ENCODE measurements around the gene HLA-DMB. TPM values are rescaled to one million over a fixed set of nuclear protein-coding genes. Genes with fewer than 3 reads are reported as not detected.

Gene HLA-DMB
- polyA plus RNA-seq, 2 donors, result 2.5 to 7.3 TPM

GRCh38 chr6:32979720-32980487, 39.1 kb upstream of the HLA-DMB start:
- WGBS, 2 donors, result 82 to 87% methylated on average over 12 of the region's 12 CpGs
- H3K27ac ChIP-seq (ENCODE audit: low read depth in 2 of 2, low read length in 1 of 2), result no peak overlapping the region
- no peak overlapping the region for H3K4me3 ChIP-seq (ENCODE audit: low read depth in 1 of 2, low read length in 2 of 2)
- H3K36me3 ChIP-seq (ENCODE audit: control insufficient read depth in 2 of 2, insufficient read depth in 2 of 2, low read length in 1 of 2), result peaks cover 39 to 43% of the 10 kb centered on the region in 2 donors
- H3K9me3 ChIP-seq (ENCODE audit: control insufficient read depth in 2 of 2, insufficient read depth in 1 of 2, low read depth in 1 of 2, low read length in 1 of 2), result no peaks in the 10 kb centered on the region
- H3K27me3 ChIP-seq (ENCODE audit: control insufficient read depth in 1 of 2, insufficient read depth in 2 of 2, low read length in 2 of 2), result no peaks in the 10 kb centered on the region
- peaks cover 0 to 4% of the 10 kb centered on the region in 2 donors for H3K4me1 ChIP-seq (ENCODE audit: control insufficient read depth in 2 of 2, insufficient read depth in 2 of 2, low read length in 1 of 2)

DNA sequence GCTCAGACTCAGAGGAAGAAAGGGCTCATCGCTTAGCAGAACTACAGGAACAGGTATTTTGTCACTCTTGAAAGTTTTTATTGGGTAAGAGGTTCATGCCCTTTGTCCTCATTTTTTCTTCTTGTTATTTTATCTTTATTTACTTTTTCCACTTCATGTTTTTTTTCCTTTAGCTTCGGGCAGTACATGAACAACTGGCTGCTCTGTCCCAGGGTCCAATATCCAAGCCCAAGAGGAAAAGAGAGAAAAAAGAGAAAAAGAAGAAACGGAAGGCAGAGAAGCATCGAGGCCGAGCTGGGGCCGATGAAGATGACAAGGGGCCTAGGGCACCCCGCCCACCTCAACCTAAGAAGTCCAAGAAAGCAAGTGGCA, 37.1 kb upstream of the HLA-DMB start:
- Histone ChIP-seq H3K4me3 (ENCODE audit: low read depth in 1 of 2, low read length in 2 of 2) (no peak overlapping the region), H3K4me1 (ENCODE audit: control insufficient read depth in 2 of 2, insufficient read depth in 2 of 2, low read length in 1 of 2) (peaks cover 0 to 7% of the 10 kb centered on the region in 2 donors), H3K36me3 (ENCODE audit: control insufficient read depth in 2 of 2, insufficient read depth in 2 of 2, low read length in 1 of 2) (peaks cover 46 to 54% of the 10 kb centered on the region in 2 donors), H3K27me3 (ENCODE audit: control insufficient read depth in 1 of 2, insufficient read depth in 2 of 2, low read length in 2 of 2) (no peaks in the 10 kb centered on the region), H3K27ac (ENCODE audit: low read depth in 2 of 2, low read length in 1 of 2) (no peak overlapping the region), H3K9me3 (ENCODE audit: control insufficient read depth in 2 of 2, insufficient read depth in 1 of 2, low read depth in 1 of 2, low read length in 1 of 2) (no peaks in the 10 kb centered on the region)
- WGBS, 2 donors, result 58 to 60% methylated on average over 7 of the region's 7 CpGs

DNA sequence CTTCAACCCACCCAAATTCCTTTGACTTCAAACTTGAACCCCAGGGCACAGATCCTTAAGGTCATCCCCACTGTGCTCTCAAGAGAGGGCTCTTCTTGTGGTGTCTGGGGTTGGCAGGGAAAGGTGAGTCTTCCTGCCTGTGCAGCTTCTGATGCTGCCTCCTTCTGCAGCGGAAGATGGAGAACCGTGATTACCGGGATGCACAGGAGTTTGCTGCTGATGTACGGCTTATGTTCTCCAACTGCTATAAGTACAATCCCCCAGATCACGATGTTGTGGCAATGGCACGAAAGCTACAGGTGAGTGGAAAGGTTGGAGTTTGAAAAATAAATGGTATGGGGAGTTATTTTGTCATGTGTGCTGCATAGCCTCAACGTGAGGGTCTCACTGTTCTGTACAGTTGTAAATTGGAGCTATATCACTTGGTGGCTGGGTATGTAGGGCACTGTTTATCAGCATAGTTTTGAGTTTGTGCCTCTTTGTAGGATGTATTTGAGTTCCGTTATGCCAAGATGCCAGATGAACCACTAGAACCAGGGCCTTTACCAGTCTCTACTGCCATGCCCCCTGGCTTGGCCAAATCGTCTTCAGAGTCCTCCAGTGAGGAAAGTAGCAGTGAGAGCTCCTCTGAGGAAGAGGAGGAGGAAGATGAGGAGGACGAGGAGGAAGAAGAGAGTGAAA, 36.6 kb upstream of the HLA-DMB start:
- H3K4me1 ChIP-seq (ENCODE audit: control insufficient read depth in 2 of 2, insufficient read depth in 2 of 2, low read length in 1 of 2), result peaks cover 0 to 7% of the 10 kb centered on the region in 2 donors
- H3K36me3 ChIP-seq (ENCODE audit: control insufficient read depth in 2 of 2, insufficient read depth in 2 of 2, low read length in 1 of 2), result peaks cover 46 to 59% of the 10 kb centered on the region in 2 donors
- no peak overlapping the region for H3K4me3 ChIP-seq (ENCODE audit: low read depth in 1 of 2, low read length in 2 of 2)
- H3K9me3 ChIP-seq (ENCODE audit: control insufficient read depth in 2 of 2, insufficient read depth in 1 of 2, low read depth in 1 of 2, low read length in 1 of 2), result no peaks in the 10 kb centered on the region
- H3K27me3 ChIP-seq (ENCODE audit: control insufficient read depth in 1 of 2, insufficient read depth in 2 of 2, low read length in 2 of 2), result no peaks in the 10 kb centered on the region
- 59 to 60% methylated on average over 10 of the region's 10 CpGs for WGBS, 2 donors
- no peak overlapping the region for H3K27ac ChIP-seq (ENCODE audit: low read depth in 2 of 2, low read length in 1 of 2)

DNA sequence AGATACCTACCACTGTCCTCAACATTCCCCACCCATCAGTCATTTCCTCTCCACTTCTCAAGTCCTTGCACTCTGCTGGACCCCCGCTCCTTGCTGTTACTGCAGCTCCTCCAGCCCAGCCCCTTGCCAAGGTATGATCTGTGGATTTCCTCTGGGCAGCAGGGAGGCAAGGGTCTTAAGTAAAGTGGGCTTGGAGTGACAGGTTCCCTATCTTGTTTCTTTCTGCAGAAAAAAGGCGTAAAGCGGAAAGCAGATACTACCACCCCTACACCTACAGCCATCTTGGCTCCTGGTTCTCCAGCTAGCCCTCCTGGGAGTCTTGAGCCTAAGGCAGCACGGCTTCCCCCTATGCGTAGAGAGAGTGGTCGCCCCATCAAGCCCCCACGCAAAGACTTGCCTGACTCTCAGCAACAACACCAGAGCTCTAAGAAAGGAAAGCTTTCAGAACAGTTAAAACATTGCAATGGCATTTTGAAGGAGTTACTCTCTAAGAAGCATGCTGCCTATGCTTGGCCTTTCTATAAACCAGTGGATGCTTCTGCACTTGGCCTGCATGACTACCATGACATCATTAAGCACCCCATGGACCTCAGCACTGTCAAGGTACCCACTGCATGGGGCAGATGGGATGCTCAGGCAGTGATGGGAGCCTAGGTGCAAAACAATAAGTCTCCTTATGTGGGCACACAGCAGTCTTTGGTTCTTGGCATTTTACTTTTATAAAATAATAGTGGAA, 35.7 kb upstream of the HLA-DMB start:
- Histone ChIP-seq H3K9me3 (ENCODE audit: control insufficient read depth in 2 of 2, insufficient read depth in 1 of 2, low read depth in 1 of 2, low read length in 1 of 2) (no peaks in the 10 kb centered on the region), H3K27me3 (ENCODE audit: control insufficient read depth in 1 of 2, insufficient read depth in 2 of 2, low read length in 2 of 2) (no peaks in the 10 kb centered on the region), H3K4me1 (ENCODE audit: control insufficient read depth in 2 of 2, insufficient read depth in 2 of 2, low read length in 1 of 2) (peaks cover 0 to 7% of the 10 kb centered on the region in 2 donors), H3K27ac (ENCODE audit: low read depth in 2 of 2, low read length in 1 of 2) (no peak overlapping the region), H3K36me3 (ENCODE audit: control insufficient read depth in 2 of 2, insufficient read depth in 2 of 2, low read length in 1 of 2) (peaks cover 46 to 60% of the 10 kb centered on the region in 2 donors), H3K4me3 (ENCODE audit: low read depth in 1 of 2, low read length in 2 of 2) (no peak overlapping the region)
- WGBS, 2 donors, result 79 to 80% methylated on average over 7 of the region's 7 CpGs

GRCh38 chr6:32975886-32976285, 35.1 kb upstream of the HLA-DMB start:
- Histone ChIP-seq H3K27ac (ENCODE audit: low read depth in 2 of 2, low read length in 1 of 2) (no peak overlapping the region), H3K9me3 (ENCODE audit: control insufficient read depth in 2 of 2, insufficient read depth in 1 of 2, low read depth in 1 of 2, low read length in 1 of 2) (no peaks in the 10 kb centered on the region), H3K27me3 (ENCODE audit: control insufficient read depth in 1 of 2, insufficient read depth in 2 of 2, low read length in 2 of 2) (no peaks in the 10 kb centered on the region), H3K4me1 (ENCODE audit: control insufficient read depth in 2 of 2, insufficient read depth in 2 of 2, low read length in 1 of 2) (peaks cover 0 to 7% of the 10 kb centered on the region in 2 donors), H3K4me3 (ENCODE audit: low read depth in 1 of 2, low read length in 2 of 2) (peak overlapping the region in 1 of 2 donors; percentile 97), H3K36me3 (ENCODE audit: control insufficient read depth in 2 of 2, insufficient read depth in 2 of 2, low read length in 1 of 2) (peaks cover 44 to 59% of the 10 kb centered on the region in 2 donors)
- 44 to 55% methylated on average over 2 of the region's 2 CpGs for WGBS, 2 donors

- Histone ChIP-seq H3K4me1 (ENCODE audit: control insufficient read depth in 2 of 2, insufficient read depth in 2 of 2, low read length in 1 of 2) (peaks cover 0 to 7% of the 10 kb centered on the region in 2 donors), H3K27ac (ENCODE audit: low read depth in 2 of 2, low read length in 1 of 2) (no peak overlapping the region)
Measured at GRCh38 chr6:32974541-32975308, 33.9 kb upstream of the HLA-DMB start.

DNA sequence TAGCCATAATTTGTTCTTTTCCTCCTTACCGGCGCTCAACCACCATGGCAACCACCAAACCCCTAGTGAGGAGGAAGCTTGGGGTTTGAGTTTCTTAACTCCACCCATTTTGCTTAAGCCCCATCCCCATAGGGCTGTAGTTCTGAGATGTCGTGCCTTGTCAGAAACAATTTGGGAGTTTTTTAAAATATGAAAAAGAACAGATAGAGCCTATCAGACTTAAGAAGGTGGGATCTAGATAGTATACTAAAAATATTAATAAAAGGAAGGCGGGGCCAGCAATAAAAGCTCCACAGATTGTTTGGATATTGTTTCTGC, 33.1 kb upstream of the HLA-DMB start:
- no peak overlapping the region for H3K27ac ChIP-seq (ENCODE audit: low read depth in 2 of 2, low read length in 1 of 2)
- H3K27me3 ChIP-seq (ENCODE audit: control insufficient read depth in 1 of 2, insufficient read depth in 2 of 2, low read length in 2 of 2), result no peaks in the 10 kb centered on the region
- 0 to 1% methylated on average over 4 of the region's 4 CpGs for WGBS, 2 donors
- no peaks in the 10 kb centered on the region for H3K9me3 ChIP-seq (ENCODE audit: control insufficient read depth in 2 of 2, insufficient read depth in 1 of 2, low read depth in 1 of 2, low read length in 1 of 2)
- H3K4me3 ChIP-seq (ENCODE audit: low read depth in 1 of 2, low read length in 2 of 2), result peak overlapping the region; percentile 96 to 97
- peaks cover 0 to 7% of the 10 kb centered on the region in 2 donors for H3K4me1 ChIP-seq (ENCODE audit: control insufficient read depth in 2 of 2, insufficient read depth in 2 of 2, low read length in 1 of 2)
- peaks cover 31 to 43% of the 10 kb centered on the region in 2 donors for H3K36me3 ChIP-seq (ENCODE audit: control insufficient read depth in 2 of 2, insufficient read depth in 2 of 2, low read length in 1 of 2)

More at GRCh38 chr6:32974541-32975308, 33.9 kb upstream of the HLA-DMB start:
- Histone ChIP-seq H3K36me3 (ENCODE audit: control insufficient read depth in 2 of 2, insufficient read depth in 2 of 2, low read length in 1 of 2) (peaks cover 33 to 47% of the 10 kb centered on the region in 2 donors), H3K4me3 (ENCODE audit: low read depth in 1 of 2, low read length in 2 of 2) (peak overlapping the region; percentile 96 to 97), H3K27me3 (ENCODE audit: control insufficient read depth in 1 of 2, insufficient read depth in 2 of 2, low read length in 2 of 2) (no peaks in the 10 kb centered on the region), H3K9me3 (ENCODE audit: control insufficient read depth in 2 of 2, insufficient read depth in 1 of 2, low read depth in 1 of 2, low read length in 1 of 2) (no peaks in the 10 kb centered on the region)
- 3 to 4% methylated on average over 14 of the region's 14 CpGs for WGBS, 2 donors

DNA sequence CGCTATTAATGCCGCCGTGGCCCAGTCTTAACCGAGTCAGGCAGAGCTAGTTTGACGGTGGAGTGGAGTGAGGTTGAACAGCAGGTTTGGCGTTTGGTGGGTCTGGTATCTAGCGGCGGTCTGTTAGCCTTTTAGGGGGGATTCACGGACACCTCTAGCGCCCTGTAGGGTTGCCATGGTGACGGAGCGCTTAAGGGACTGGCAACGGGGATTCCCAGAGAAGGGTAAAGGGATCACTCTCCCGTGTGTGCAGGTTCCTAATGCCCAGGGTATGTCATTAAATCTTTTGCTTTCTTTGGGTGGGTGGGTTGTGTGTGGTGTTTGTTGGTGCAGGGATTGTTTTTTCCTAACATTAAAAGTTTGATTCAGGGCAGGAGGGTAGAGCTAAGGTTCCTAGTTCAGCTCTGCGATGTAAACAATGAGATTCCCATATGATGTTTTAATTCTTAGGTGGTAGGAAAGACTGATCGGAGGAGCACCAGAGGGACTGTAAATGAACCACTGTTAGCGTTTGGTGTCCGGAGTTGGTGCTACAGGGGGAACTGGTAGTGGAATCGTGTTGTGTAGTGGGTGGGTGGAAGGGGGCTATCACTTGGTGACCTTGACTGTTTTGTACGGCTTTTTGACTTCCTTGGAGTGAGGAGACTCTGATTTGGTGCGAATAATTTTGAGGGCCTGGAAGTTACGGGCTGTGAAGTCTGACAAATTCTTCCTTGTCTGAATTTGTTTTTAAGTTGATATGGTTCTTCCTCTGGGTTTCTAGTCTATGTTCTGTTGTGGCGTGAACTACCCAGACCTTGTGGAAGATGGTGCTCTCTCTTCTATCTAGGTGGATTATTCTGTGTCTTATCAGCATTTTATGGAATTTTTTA, 32.6 kb upstream of the HLA-DMB start:
- Histone ChIP-seq H3K36me3 (ENCODE audit: control insufficient read depth in 2 of 2, insufficient read depth in 2 of 2, low read length in 1 of 2) (peaks cover 31 to 40% of the 10 kb centered on the region in 2 donors), H3K9me3 (ENCODE audit: control insufficient read depth in 2 of 2, insufficient read depth in 1 of 2, low read depth in 1 of 2, low read length in 1 of 2) (no peaks in the 10 kb centered on the region), H3K4me1 (ENCODE audit: control insufficient read depth in 2 of 2, insufficient read depth in 2 of 2, low read length in 1 of 2) (peaks cover 0 to 7% of the 10 kb centered on the region in 2 donors), H3K4me3 (ENCODE audit: low read depth in 1 of 2, low read length in 2 of 2) (peak overlapping the region; percentile 96 to 97), H3K27ac (ENCODE audit: low read depth in 2 of 2, low read length in 1 of 2) (peak overlapping the region; percentile 74 to 100), H3K27me3 (ENCODE audit: control insufficient read depth in 1 of 2, insufficient read depth in 2 of 2, low read length in 2 of 2) (no peaks in the 10 kb centered on the region)
- 0 to 1% methylated on average over 23 of the region's 23 CpGs for WGBS, 2 donors
